Endodermal cell (in vitro differentiated cells): ENCODE measurements around the gene FBN2. TPM values are rescaled to one million over a fixed set of nuclear protein-coding genes. Genes with fewer than 3 reads are reported as not detected.

Source experiments
- DNase-seq: peaks from one replicate; pipeline ENCODE4 v3.0.0-alpha.2; 2017
- H3K27ac ChIP-seq: 2 replicates; pipeline ENCODE4 v1.5.1; 2013; ENCODE audit warnings: mild to moderate bottlenecking, low read depth, low read length, moderate library complexity
- H3K27me3 ChIP-seq: 2 replicates; pipeline ENCODE4 v1.6.1; 2013; ENCODE audit warnings: mild to moderate bottlenecking, low read length, moderate library complexity; ENCODE audit not compliant: insufficient read depth, control insufficient read depth, poor library complexity, severe bottlenecking
- H3K36me3 ChIP-seq: 2 replicates; pipeline ENCODE4 v1.7.0; 2013; ENCODE audit warnings: mild to moderate bottlenecking, low read length, moderate library complexity; ENCODE audit not compliant: control insufficient read depth, insufficient read depth
- H3K4me1 ChIP-seq: one replicate; pipeline ENCODE4 v1.7.0; 2013; ENCODE audit warnings: low read length; ENCODE audit not compliant: control insufficient read depth, insufficient read depth
- H3K4me3 ChIP-seq: 2 replicates; pipeline ENCODE4 v1.5.1; 2013; ENCODE audit warnings: mild to moderate bottlenecking, low read length, moderate library complexity
- H3K9ac ChIP-seq: 2 replicates; pipeline ENCODE4 v1.6.1; 2013; ENCODE audit warnings: mild to moderate bottlenecking, low read length, moderate library complexity; ENCODE audit not compliant: poor library complexity, severe bottlenecking; ENCODE audit errors: extremely low read depth
- H3K9me3 ChIP-seq: 2 replicates; pipeline ENCODE4 v1.6.1; 2013; ENCODE audit warnings: mild to moderate bottlenecking, low read length, moderate library complexity; ENCODE audit not compliant: control insufficient read depth
- H3K27ac Mint-ChIP-seq: 2 replicates; pipeline ENCODE4 v1.8.0; 2020; ENCODE audit warnings: mixed read lengths
- H3K27me3 Mint-ChIP-seq: 2 replicates; pipeline ENCODE4 v1.8.0; 2021; ENCODE audit warnings: mild to moderate bottlenecking, mixed read lengths; ENCODE audit not compliant: insufficient read depth
- H3K36me3 Mint-ChIP-seq: 2 replicates; pipeline ENCODE4 v1.8.0; 2020; ENCODE audit warnings: low read depth, mixed read lengths
- H3K4me1 Mint-ChIP-seq: 2 replicates; pipeline ENCODE4 v1.8.0; 2020; ENCODE audit warnings: mixed read lengths
- H3K4me3 Mint-ChIP-seq: 2 replicates; pipeline ENCODE4 v1.8.0; 2020; ENCODE audit warnings: mild to moderate bottlenecking, moderate library complexity, mixed read lengths
- H3K9me3 Mint-ChIP-seq: 2 replicates; pipeline ENCODE4 v1.8.0; 2020; ENCODE audit warnings: mild to moderate bottlenecking, mixed read lengths
- WGBS, 2 experiments: methylation state at CpG; one replicate each; pipeline versions ENCODE4 v1.1.5 to v1.1.7; 2013; ENCODE audit warnings: missing lambda C conversion rate in 2 of 2, mixed read lengths in 1 of 2; ENCODE audit not compliant: insufficient coverage in 1 of 2, insufficient read length in 1 of 2; 5-methylcytosine and 5-hydroxymethylcytosine counted together
- total RNA-seq, 2 donors: library from RNA; stranded (reverse); fragmentation: NEBNext Ultra II Directional in 1 of 2; extraction: Animal tissue kit (Norgen Biotek cat#: 25700) in 1 of 2; gene quantifications; 2 replicates in 1 of 2; 3 replicates in 1 of 2; pipeline ENCODE4 v1.2.1, GENCODE V29; 2021
- TF ChIP-seq, protein P1 (sequence below): fragments of 200-600 bp; sonication (generic); conservative IDR thresholded peaks from 2 replicates; pipeline ENCODE4 v1.5.0; 2021; ENCODE audit warnings: antibody characterized with exemption, mild to moderate bottlenecking

Gene FBN2
- total RNA-seq, 2 donors from 2014 or later, result 131 to 212 TPM

DNA sequence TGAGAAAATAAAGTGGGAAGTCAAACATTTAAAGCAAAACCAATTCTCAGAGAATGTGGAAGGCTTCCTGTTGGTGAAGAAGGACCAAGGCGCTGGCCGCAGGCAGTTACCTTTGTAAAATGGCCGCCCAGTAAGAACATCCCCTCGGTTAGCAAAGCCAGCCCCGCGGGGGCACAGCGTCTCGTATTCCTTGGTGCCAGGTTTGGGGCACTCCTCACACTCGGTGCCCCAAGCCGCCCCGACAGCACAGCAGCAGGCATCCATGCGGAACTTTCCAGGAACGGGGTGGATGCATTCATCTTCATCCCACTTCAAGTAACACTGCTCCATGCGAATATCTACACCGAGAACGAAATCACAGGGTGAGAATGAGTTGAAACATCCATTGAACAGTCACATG lies 192.8 kb downstream of the FBN2 start:
- H3K36me3 ChIP-seq, result peaks cover 40% of the 10 kb centered on the region
- TF ChIP-seq, protein P1, sequence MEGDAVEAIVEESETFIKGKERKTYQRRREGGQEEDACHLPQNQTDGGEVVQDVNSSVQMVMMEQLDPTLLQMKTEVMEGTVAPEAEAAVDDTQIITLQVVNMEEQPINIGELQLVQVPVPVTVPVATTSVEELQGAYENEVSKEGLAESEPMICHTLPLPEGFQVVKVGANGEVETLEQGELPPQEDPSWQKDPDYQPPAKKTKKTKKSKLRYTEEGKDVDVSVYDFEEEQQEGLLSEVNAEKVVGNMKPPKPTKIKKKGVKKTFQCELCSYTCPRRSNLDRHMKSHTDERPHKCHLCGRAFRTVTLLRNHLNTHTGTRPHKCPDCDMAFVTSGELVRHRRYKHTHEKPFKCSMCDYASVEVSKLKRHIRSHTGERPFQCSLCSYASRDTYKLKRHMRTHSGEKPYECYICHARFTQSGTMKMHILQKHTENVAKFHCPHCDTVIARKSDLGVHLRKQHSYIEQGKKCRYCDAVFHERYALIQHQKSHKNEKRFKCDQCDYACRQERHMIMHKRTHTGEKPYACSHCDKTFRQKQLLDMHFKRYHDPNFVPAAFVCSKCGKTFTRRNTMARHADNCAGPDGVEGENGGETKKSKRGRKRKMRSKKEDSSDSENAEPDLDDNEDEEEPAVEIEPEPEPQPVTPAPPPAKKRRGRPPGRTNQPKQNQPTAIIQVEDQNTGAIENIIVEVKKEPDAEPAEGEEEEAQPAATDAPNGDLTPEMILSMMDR, result no peak
- H3K4me3 Mint-ChIP-seq, result no peak overlapping the region

DNA sequence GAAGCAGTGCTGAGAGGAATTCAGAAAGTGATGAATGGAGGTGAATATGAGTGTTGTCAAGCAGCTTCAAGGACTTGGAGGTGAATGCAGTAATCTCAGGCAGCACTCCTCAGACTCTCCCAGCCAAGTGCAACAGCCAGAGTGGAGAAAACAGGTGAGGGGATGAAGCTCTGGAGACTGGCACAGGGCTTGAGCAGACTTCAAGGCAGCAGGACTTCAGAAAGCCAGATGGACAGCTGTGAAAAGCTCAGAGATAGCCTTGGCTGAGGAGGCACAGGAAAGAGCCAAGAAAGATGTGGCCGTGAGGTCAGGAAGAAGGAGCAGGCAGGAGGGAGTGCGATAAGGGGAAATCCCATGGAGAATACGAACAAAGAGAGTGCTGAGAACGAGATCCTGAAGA lies 194.9 kb downstream of the FBN2 start:
- no peaks in the 10 kb centered on the region for H3K27me3 ChIP-seq
- TF ChIP-seq, protein P1, result no peak
- DNase-seq, result no peak
- Mint-ChIP-seq H3K9me3 (peaks cover 2% of the 10 kb centered on the region), H3K4me3 (no peak overlapping the region), H3K4me1 (no peaks in the 10 kb centered on the region), H3K36me3 (peaks cover 49% of the 10 kb centered on the region), H3K27ac (no peak overlapping the region), H3K27me3 (no peaks in the 10 kb centered on the region)
- 89 to 94% methylated on average over 3 to 4 of the region's 4 CpGs for WGBS, 2 experiments
- H3K4me3 ChIP-seq, result no peak overlapping the region
- peaks cover 30% of the 10 kb centered on the region for H3K36me3 ChIP-seq
- no peak overlapping the region for H3K9ac ChIP-seq
- H3K27ac ChIP-seq, result no peak overlapping the region
- H3K4me1 ChIP-seq, result no peaks in the 10 kb centered on the region
- H3K9me3 ChIP-seq, result no peaks in the 10 kb centered on the region

More for the DNA sequence above, 192.8 kb downstream of the FBN2 start:
- H3K36me3 Mint-ChIP-seq, result peaks cover 45% of the 10 kb centered on the region
- Histone ChIP-seq H3K27ac (no peak overlapping the region), H3K9ac (no peak overlapping the region), H3K9me3 (no peaks in the 10 kb centered on the region), H3K4me3 (no peak overlapping the region), H3K4me1 (no peaks in the 10 kb centered on the region), H3K27me3 (no peaks in the 10 kb centered on the region)
- no peak for DNase-seq
- H3K4me1 Mint-ChIP-seq, result no peaks in the 10 kb centered on the region
- peaks cover 2% of the 10 kb centered on the region for H3K9me3 Mint-ChIP-seq
- H3K27ac Mint-ChIP-seq, result no peak overlapping the region
- no peaks in the 10 kb centered on the region for H3K27me3 Mint-ChIP-seq
- 91 to 95% methylated on average over 8 to 16 of the region's 16 CpGs for WGBS, 2 experiments

GRCh38 chr5:128341056-128341455 lies 197.0 kb downstream of the FBN2 start:
- no peaks in the 10 kb centered on the region for H3K4me1 ChIP-seq
- no peaks in the 10 kb centered on the region for H3K27me3 Mint-ChIP-seq
- 80 to 93% methylated on average over 1 to 3 of the region's 3 CpGs for WGBS, 2 experiments
- no peak overlapping the region for H3K9ac ChIP-seq
- H3K36me3 ChIP-seq, result peaks cover 40% of the 10 kb centered on the region
- H3K27ac Mint-ChIP-seq, result no peak overlapping the region
- H3K9me3 Mint-ChIP-seq, result peaks cover 2% of the 10 kb centered on the region
- no peak overlapping the region for H3K27ac ChIP-seq
- H3K27me3 ChIP-seq, result no peaks in the 10 kb centered on the region
- no peaks in the 10 kb centered on the region for H3K4me1 Mint-ChIP-seq
- no peaks in the 10 kb centered on the region for H3K9me3 ChIP-seq
- TF ChIP-seq, protein P1, result no peak
- H3K4me3 ChIP-seq, result no peak overlapping the region
- peaks cover 53% of the 10 kb centered on the region for H3K36me3 Mint-ChIP-seq
- no peak for DNase-seq
- H3K4me3 Mint-ChIP-seq, result no peak overlapping the region
